A549 (cell line): ENCODE results near the gene ANAPC5.

Experiments used
- RAD21 ChIP-seq, 2 experiments: fragments of >200 bp in 1 of 2; sonication (Bioruptor Twin) in 1 of 2; formaldehyde crosslinking in 1 of 2; IDR thresholded peaks in 1 of 2; conservative IDR thresholded peaks in 1 of 2; 2 replicates in 1 of 2; 3 replicates in 1 of 2; pipeline ENCODE4 v1.6.1; 2012 to 2018; ENCODE audit warnings: inconsistent platforms in 1 of 2
- SMC3 ChIP-seq: fragments of >200 bp; sonication (Bioruptor Twin); formaldehyde crosslinking; IDR thresholded peaks from 3 replicates; pipeline ENCODE4 v1.6.1; 2018; ENCODE audit warnings: inconsistent platforms

DNA sequence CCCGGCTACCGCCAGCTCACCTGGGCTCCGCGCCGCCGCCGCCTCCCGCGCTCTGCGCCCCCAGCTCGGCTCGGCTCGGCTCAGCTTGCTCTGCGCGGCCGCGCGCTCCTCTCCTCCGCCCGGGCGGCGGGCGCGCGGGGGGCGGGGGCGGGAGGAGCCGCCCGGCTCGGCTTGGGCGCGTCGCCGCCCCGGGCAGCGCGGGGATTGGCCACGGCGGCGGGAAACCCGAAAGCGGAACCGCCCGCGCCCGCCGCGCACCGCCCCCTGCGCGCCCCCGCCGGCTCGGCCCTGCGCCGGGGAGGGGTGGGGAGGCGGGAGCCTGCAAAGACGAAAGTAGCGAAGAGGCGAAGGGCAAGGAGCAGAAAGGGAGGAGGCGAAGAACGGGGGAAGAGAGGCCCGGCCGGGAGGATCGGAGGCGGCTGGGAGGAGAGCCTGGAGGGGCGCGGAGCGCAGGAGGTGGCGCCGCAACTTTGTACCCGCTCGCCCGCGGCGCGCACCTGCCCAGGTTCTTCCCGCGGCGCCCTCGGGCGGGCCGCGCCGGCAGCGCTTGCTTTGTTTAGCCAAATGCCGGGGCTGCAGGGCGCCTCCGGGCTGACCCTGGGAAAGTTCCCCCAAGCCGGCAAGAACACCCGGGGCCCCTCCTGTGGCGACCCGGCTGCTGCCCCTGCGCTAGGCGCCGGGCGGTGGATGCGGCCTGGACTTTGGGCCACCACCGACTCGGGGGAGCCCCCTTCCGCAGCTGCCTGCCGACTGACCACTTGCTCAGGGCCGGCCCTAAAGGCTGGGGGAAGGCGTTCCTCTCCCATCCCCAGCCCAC, 55.4 kb downstream of the ANAPC5 start, which contains the start of gene CAMKK2:
- no peak for TF ChIP-seq RAD21 (conservative IDR thresholded peaks at IDR 0.05 in 1 of 2, IDR thresholded peaks at IDR 0.05 in 1 of 2)
- no peak; the same call in 2 of the 3 replicates for TF ChIP-seq SMC3
